Nephron (organoid): Measurements from ENCODE around the gene PLEKHA8.

ENCODE experiments used
- H3K27ac Mint-ChIP-seq, 3 experiments: 2 replicates each; pipeline ENCODE4 v1.8.0; 2020; ENCODE audit warnings: mixed read lengths in 3 of 3, mild to moderate bottlenecking in 2 of 3, moderate library complexity in 1 of 3
- H3K27me3 Mint-ChIP-seq: 2 replicates; pipeline ENCODE4 v1.8.0; 2021; ENCODE audit warnings: low read depth, mild to moderate bottlenecking, moderate library complexity, mixed read lengths
- H3K36me3 Mint-ChIP-seq: 2 replicates; pipeline ENCODE4 v1.8.0; 2020; ENCODE audit warnings: low read depth, mixed read lengths
- H3K4me1 Mint-ChIP-seq: 2 replicates; pipeline ENCODE4 v1.8.0; 2020; ENCODE audit warnings: mixed read lengths
- H3K4me3 Mint-ChIP-seq, 3 experiments: 2 replicates each; pipeline ENCODE4 v1.8.0; 2020; ENCODE audit warnings: mild to moderate bottlenecking in 3 of 3, mixed read lengths in 3 of 3, moderate library complexity in 2 of 3
- H3K9me3 Mint-ChIP-seq: 2 replicates; pipeline ENCODE4 v1.8.0; 2020; ENCODE audit warnings: mixed read lengths
- CTCF ChIP-seq, 3 experiments: fragments of 200-600 bp; sonication (generic); IDR thresholded peaks; one replicate each; pipeline ENCODE4 v1.5.0; 2021; ENCODE audit warnings: antibody characterized with exemption in 3 of 3; ENCODE audit not compliant: unreplicated experiment in 3 of 3

The PLEKHA8 gene

GRCh38 chr7:30041526-30042269 lies 13.5 kb downstream of the PLEKHA8 start:
- no peak overlapping the region for H3K27ac Mint-ChIP-seq
- H3K27me3 Mint-ChIP-seq, result no peaks in the 10 kb centered on the region
- no peak for TF ChIP-seq CTCF (IDR thresholded peaks at IDR 0.05; ENCODE audit: unreplicated experiment in 3 of 3)
- H3K4me3 Mint-ChIP-seq, result no peak overlapping the region
- no peaks in the 10 kb centered on the region for H3K9me3 Mint-ChIP-seq
- peaks cover 10% of the 10 kb centered on the region for H3K4me1 Mint-ChIP-seq
- peaks cover 52% of the 10 kb centered on the region for H3K36me3 Mint-ChIP-seq

GRCh38 chr7:30046127-30046770 lies 18.0 kb downstream of the PLEKHA8 start:
- Mint-ChIP-seq H3K4me1 (no peaks in the 10 kb centered on the region), H3K27me3 (no peaks in the 10 kb centered on the region), H3K27ac (no peak overlapping the region), H3K4me3 (no peak overlapping the region), H3K9me3 (no peaks in the 10 kb centered on the region), H3K36me3 (peaks cover 64% of the 10 kb centered on the region)
- no peak for TF ChIP-seq CTCF (IDR thresholded peaks at IDR 0.05; ENCODE audit: unreplicated experiment in 3 of 3)

- H3K27ac Mint-ChIP-seq, result no peak overlapping the region
- H3K9me3 Mint-ChIP-seq, result no peaks in the 10 kb centered on the region
- peaks cover 66% of the 10 kb centered on the region for H3K36me3 Mint-ChIP-seq
- H3K4me1 Mint-ChIP-seq, result no peaks in the 10 kb centered on the region
- H3K4me3 Mint-ChIP-seq, result no peak overlapping the region
- no peaks in the 10 kb centered on the region for H3K27me3 Mint-ChIP-seq
- TF ChIP-seq CTCF (IDR thresholded peaks at IDR 0.05; ENCODE audit: unreplicated experiment in 3 of 3), result no peak
These were observed 18.9 kb downstream of the PLEKHA8 start for GRCh38 chr7:30047124-30047523.

GRCh38 chr7:30048582-30048981 lies 20.4 kb downstream of the PLEKHA8 start:
- Mint-ChIP-seq H3K9me3 (no peaks in the 10 kb centered on the region), H3K27me3 (no peaks in the 10 kb centered on the region), H3K36me3 (peaks cover 74% of the 10 kb centered on the region), H3K4me3 (no peak overlapping the region), H3K4me1 (no peaks in the 10 kb centered on the region), H3K27ac (no peak overlapping the region)
- no peak for TF ChIP-seq CTCF (IDR thresholded peaks at IDR 0.05; ENCODE audit: unreplicated experiment in 3 of 3)

GRCh38 chr7:30049173-30049572 lies 21.0 kb downstream of the PLEKHA8 start:
- H3K27ac Mint-ChIP-seq, result peak overlapping the region in 1 of 3 experiments; percentile 15
- H3K4me3 Mint-ChIP-seq, result no peak overlapping the region
- no peaks in the 10 kb centered on the region for H3K4me1 Mint-ChIP-seq
- no peaks in the 10 kb centered on the region for H3K9me3 Mint-ChIP-seq
- H3K27me3 Mint-ChIP-seq, result no peaks in the 10 kb centered on the region
- H3K36me3 Mint-ChIP-seq, result peaks cover 79% of the 10 kb centered on the region
- no peak for TF ChIP-seq CTCF (IDR thresholded peaks at IDR 0.05; ENCODE audit: unreplicated experiment in 3 of 3)

- no peak overlapping the region for H3K27ac Mint-ChIP-seq
- H3K4me3 Mint-ChIP-seq, result no peak overlapping the region
- no peak for TF ChIP-seq CTCF (IDR thresholded peaks at IDR 0.05; ENCODE audit: unreplicated experiment in 3 of 3)
- H3K36me3 Mint-ChIP-seq, result peaks cover 80% of the 10 kb centered on the region
- peaks cover 4% of the 10 kb centered on the region for H3K9me3 Mint-ChIP-seq
- no peaks in the 10 kb centered on the region for H3K4me1 Mint-ChIP-seq
- no peaks in the 10 kb centered on the region for H3K27me3 Mint-ChIP-seq
These were observed 24.9 kb downstream of the PLEKHA8 start for GRCh38 chr7:30053068-30053467.
